GM19328 (cell line): ENCODE measurements around the gene APEH.
"Not testable (repeated sequence)": the region's sequence is repeated elsewhere in the genome, so short reads cannot be mapped to it uniquely, and the experiment has no call there.

Experiments used
- ATAC-seq: cut with Tn5 transposase; IDR thresholded peaks from one replicate; pipeline ENCODE4 v1.9.1; 2021; ENCODE audit warnings: mild to moderate bottlenecking, moderate library complexity; ENCODE audit not compliant: unreplicated experiment

APEH gene

DNA sequence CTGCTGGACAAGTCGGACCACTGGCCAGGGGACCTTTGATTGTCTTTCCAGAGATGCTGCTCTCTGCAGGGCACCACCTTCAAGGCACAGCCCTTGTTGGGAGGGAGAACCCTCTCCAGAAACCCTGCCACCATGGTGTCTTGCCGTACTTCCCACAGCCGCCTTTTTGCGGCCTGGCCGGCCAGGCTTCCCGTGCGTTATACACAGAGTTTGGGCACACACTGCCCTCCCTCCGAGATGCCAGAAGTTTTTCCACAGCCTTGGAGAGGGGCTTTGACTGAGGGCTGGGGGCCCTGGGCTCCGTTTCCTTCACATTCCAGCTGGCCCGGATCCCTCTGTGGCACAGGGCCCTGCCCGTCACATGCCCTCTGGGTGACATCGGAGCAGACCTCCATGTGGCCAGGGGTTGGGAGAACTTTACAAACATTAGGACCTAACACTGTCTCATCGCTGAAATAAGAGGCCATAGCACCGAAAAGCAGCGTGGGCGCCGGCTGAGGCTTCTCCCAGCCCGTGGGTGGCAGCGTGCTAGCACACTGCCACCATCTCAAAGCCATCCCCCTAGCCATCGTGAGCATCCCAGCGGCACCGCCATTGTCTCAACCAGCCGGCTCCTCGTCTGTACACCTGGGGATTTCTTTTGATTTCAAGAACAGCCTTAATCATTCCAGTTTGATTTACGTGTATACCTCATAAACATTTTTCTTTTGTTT lies 6.3 kb upstream of the APEH start:
- no peak for ATAC-seq

DNA sequence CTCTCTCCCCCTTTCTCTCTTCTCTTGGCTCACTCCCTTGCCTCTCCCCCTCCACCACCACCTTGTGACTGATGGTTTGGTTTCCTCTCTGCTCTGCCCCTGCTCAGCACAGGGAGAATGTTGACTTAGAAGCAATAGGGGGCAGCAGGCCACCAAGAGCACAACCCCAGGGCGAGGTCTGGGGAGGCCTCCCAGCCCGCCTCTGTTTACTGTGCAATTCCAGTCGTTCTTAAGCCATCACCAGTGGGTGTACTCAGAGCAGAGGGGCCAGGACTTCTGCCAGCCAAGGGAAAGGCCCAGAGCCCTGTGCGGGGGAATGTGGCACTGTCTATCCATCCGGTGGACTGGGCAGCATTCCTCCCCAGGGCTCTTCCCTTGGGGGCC lies 5.7 kb upstream of the APEH start:
- no peak for ATAC-seq

DNA sequence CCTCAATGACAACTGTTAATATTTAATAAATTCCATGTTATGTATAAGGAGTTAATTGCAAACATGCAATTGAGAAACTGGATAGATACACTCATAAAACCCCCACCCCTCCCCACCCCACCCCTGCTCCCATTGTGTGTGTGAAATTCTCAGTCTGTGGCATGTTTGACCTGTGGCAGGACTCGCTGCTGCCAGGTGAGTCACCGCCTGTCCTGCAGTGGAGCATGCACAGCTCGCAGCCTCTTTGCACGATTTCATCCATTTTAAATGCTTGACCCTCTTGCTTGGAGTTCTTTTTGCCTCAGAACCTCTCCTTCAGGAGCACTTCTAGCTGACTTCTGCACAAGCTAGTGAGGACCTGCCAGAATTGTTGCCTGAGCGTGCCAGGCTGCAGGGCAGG lies 5.3 kb upstream of the APEH start:
- no peak for ATAC-seq

DNA sequence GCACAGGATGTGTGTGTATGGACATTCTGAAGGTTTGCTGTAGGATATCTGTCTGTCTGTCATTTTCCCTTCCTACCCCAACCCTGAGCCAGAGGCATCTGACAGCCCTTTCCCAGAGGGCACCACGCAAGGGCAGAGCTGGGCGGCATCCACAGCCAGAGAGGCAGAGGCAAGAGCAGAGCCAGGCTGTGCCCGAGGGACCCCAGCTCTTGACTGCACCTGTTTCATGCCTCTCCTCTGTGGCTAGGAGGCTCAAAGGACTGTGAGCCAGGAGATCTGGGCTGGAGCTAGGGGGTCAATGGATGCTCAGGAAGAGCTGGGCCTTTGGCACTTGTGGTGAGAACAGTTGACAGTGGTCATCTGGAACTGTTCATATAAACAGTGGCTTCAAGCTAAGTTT lies 4.8 kb upstream of the APEH start:
- no peak for ATAC-seq

DNA sequence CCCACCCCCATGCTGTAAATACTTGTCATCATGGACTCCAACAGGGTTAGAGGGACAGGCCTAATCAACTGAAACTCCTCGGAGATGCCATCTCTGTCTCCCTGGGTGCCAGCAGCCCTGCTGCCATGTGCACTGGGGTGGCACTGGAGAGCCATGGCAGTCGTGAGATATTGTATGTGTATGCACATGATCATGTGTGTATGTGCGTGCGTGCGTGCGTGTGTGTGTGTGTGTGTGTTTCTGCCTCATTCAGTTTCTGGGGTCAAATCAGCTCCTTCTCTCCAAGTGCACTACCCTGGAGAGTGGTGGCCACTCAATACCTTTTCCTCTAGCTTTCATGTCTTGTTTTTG lies 3.2 kb upstream of the APEH start:
- no peak for ATAC-seq

DNA sequence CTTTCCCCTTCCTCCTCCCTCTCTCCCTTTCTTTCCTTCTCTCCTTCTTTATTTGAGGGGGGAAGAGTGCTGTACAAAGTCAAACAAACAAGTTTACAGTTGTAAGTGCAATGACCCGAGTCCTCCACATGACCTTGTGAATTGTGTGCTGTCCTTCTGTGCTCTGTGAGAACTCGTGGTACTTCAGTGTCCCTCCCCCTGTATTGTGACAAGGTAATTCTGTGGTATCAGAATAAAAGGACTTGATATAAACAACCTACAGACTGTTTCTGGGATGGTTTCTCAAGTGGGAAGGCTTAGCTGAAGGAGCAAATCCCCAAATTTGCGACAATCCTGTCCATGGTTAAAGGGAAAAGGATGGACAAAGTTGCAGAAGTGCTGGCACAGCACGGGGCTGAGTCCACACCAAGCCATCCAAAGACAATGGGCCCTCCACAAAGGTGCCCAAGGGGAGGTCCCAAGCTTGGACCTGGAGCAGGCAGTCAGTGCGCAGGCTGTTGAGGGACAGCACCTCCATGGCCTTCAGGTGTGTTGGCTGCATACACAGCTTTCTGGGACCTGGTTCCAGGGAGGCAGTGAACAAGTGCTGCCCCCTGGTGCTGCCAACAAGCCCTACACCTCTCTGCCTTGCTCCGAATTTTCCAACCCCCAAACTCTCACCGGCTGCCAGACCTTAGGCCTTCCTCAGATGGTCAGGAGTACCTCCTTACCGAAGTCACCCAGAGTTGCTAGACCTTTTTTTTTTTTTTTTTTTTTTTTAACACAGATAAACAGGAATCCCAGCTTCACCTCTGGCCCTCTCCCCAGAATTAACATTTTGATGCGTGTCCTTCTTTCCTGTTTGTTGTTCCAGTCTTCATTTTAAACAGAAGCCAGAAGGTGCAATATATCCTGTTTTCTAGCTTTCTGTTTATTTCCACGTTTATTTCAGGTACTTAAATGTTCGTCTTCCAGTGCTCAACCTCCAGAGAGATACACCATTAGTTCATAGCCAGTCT lies 2.6 kb upstream of the APEH start:
- no peak for ATAC-seq

DNA sequence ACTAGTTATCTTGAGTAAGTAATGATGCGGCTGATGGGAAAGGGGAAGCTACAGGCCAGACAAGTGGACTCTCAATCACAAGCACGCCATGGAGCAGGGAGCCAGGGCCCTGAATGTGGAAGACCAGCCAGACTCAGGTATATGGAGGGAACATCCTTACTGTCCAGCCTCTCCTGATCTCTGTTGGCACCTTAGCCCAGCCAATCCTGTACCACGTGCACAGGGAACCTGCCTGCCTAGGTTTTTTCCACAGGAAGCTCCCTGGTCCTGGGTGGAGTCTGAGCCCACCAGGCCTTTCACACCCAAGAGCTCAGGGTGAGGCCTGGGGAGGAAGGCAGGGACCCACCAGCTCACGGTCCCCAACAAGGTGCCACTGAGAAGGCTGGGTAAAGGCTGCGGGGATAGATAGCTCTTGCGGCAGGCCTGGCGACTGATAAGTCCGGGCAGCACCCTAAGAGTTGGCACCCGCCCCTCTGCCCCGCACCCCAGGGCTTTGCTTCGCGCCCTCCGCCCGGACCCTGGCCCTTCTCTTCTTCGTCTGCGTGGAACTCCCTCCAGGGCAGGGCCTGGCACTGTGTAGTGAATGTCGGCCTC lies 933 bp upstream of the APEH start:
- ATAC-seq = no peak

DNA sequence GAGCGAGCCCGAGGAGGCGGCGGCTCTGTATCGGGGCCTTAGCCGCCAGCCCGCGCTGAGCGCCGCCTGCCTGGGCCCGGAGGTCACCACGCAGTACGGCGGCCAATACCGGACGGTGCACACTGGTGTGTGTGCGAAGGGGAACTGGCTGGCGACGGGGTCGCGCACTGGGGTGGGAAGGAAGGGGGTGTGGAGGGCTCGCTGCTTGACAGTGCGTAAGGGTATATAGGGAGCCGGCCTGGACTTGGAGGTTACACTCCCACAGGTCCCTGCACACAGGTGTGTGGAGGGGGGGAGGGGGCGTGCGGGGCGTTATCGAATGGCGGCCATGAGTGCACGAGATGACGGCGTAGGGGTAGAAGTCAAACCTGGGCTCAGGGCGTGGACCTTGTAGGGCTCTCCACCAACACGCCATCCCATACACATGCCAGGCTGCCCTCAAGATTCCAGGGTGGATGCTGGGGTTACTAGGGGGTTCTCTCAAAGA lies 389 bp downstream of the APEH start:
- peak; percentile 25 for ATAC-seq

DNA sequence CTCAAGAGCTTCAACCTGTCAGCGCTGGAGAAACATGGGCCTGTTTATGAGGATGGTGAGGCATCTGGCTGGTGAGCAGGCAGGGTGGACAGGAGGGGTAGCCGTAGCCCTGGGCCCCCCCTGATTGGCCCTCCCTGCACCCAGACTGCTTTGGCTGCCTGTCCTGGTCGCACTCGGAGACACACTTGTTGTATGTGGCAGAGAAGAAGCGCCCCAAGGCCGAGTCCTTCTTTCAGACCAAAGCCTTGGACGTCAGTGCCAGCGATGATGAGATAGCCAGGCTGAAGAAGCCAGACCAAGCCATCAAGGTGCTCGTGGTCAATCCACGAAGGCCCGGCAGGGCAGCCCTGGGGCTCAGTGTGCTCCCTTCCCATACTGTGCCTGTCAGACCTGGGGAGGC lies 1.8 kb downstream of the APEH start:
- no peak for ATAC-seq

DNA sequence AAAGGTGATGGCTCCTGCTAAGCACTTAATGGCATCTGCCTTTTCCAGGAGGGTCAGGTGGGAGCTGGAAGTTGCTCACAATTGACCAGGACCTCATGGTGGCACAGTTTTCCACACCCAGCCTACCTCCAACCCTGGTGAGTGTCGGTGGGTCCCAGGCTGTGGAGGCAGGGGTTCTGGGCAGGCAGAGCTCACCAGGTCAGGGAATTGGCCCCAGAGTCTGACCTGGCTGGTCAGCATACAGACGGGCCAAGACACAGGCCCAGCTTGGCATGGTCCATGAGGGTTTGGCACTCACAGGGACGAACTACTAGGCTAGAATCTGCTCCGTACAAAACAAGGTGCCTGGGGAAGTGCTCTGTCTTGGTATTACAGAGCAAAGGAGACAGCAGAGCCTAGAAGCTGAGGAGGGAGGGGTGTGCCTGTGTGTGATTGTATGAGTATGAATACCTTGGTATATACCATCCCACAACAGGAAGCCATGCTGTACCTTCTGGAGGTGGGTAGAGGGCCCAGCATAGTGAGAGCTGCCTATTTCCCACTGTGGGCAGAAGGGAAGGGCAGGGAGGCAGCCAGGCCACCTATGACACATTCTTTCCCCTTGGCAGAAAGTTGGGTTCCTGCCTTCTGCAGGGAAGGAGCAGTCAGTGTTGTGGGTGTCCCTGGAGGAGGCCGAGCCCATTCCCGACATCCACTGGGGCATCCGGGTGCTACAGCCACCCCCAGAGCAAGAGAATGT lies 6.5 kb downstream of the APEH start:
- no peak for ATAC-seq

DNA sequence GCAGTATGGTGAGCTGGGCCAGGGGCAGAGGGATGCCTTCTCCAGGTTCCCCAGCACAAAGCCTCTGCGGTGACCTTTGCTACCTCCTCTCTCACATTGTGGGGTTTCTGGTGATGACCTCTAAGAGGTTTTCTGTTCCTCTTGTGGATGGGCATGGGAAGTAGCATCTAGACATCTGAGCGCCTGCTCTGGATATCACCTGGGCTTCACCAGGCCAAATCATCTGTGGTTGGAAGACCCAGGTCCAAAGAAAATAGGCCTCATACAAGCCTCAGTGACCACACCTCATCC lies 7.0 kb downstream of the APEH start:
- ATAC-seq = no peak

DNA sequence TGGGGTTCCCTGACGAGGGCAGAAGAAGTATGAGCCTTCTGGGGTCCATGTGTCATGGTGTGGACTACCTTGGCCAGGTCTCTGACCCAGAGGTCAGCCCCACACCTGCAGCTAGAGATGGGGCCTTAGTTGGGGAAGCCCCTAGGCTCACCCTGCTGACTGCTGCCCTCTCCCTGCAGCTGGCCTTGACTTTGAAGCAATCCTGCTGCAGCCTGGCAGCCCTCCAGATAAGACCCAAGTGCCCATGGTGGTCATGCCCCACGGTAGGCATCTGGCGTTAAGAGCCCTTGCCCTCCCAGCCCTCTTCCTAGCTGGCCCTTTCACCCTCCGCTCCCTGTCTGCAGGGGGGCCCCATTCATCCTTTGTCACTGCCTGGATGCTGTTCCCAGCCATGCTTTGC lies 7.4 kb downstream of the APEH start:
- no peak for ATAC-seq

DNA sequence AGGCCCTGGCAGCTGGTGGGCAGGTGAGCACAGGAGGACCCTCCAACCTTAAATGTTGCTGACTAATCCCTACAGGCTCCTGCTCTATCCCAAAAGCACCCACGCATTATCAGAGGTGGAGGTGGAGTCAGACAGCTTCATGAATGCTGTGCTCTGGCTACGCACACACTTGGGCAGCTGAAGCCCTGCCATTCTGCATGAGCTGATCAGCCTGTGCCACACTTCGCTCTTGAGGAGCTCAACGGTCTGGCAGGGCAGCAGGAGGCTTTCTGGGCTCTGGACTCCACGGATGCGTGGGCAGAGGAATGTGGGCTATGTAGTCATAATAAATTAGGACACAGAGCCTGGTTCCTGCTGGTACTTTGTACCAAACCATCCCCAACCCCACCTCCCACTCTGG lies 9.0 kb downstream of the APEH start:
- no peak for ATAC-seq

DNA sequence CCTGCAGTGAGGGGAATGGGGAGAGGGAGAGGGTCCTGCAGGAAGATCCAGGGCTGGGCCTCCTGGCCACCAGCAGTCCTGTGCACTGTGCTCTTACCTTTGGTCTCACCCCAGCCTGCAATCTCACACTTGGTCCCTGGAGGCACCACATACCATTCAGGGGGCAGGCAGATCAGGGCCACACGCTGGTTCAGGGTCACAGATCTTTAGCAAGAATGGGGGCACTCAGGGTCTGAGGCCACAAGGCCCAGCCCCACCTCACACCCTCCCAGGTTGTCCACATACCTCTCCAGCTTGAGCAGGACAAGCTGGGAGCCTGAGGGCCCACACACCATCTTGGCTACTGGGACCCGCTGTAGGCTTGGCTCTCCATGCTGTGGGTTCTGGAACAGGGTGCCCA lies 10.3 kb downstream of the APEH start:
- ATAC-seq = not testable (repeated sequence)

DNA sequence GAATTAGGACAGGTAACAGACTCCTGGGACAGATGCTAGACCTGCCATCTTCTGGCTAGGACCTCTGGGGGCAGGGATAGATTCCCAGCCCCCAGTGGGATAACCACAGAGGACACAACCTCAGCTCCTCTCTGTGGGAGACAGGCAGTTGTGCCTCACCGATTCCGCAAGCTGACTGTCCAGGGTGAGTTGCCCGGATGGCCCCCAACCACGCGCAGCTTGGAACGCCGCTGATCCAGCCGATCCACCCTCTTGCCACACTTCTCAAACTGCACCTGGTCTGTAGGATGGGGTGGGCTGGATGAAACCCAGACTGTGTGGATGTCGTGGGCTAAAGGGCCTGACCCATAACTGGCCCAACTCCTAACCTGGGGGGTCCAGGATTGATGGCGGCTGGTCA lies 11.0 kb downstream of the APEH start:
- not testable (repeated sequence) for ATAC-seq

DNA sequence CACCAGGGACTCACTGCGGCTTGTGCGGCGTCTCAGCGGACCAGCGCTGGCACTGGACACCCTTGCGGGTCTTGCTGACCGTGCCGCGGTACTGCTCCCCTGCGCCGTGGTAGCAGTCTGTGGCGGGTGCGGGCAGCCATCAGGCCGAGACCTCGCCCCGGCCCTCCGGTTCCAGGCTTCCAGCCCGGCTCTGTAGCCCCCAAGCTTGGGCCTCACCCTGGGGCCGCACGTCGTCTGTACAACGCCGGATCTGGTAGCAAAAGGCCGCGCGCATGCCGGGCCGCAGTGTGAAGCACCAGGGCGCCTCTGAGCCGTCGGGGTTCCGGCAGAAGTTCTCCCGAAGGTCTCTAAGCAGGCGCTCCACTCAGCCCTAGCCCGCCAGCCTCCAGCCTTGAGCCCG lies 11.7 kb downstream of the APEH start:
- ATAC-seq = not testable (repeated sequence)

DNA sequence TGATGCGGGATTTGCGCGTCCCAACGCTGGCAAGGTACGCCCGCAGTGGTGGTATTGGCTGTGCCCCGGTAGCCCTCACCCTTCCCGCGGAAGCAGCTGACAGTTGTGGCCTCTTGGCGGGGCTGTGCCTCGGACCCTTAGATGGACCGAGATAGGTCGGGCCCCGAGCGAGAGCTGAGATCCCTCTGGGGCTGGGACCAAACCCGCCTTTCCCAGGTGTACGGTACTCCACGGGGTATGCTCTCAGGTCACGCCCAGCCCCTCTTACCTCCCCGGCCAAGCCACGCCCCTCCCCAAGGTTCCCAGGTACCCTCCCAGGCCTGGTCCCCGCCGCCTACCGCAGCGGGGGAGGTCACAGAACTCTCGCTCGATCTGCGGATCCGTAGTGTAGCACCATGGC lies 12.2 kb downstream of the APEH start:
- not testable (repeated sequence) for ATAC-seq

DNA sequence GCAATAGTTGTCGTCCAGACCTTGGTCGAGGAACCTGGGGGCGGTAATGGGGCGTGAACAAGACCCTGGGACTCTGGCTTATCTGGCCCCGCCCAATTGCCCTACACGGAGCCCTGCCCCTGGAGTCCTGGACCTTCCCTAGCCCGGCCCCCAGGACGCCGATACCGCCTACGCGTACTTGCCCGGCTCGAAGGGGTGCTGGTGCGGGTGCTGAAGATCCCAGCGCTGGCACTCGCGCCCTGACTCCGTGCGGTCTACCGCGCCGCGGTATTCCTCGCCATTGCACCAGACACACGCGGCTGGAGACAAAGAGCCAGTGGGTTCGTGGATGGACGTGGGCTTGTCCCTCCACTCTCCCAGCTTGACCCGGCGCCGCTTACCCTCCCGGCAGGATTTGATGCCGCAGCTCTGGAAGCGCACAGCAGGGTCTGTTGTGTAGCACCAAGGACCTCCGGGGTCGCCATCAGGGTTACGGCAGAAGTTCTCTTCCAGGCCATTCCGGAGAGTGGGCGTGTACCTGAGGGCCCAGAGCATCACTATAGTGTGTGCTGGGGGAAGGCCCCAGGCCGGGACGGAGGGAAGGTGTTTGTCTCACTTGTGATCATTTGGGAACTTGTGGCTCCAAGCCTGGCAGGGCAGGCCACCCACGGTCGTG lies 12.7 kb downstream of the APEH start:
- not testable (repeated sequence) for ATAC-seq

DNA sequence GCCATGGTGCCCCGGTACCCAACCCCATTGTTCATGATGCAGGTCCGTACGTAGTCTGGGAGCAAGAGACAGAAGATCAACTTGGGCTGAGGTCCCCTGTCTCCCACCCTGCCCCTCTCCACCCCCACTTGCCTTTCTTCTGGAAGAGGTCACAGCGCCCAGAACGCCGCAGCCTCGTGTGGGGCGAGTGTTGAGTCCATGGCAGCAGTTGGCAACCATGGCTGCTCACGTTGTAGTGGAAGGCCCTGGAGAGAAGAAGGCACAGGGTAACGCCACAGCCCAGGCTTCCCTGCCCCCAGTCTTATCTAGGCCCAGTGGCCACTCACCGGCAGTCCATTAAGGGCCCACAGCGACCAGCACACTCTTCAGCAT lies 13.3 kb downstream of the APEH start:
- ATAC-seq = not testable (repeated sequence)

DNA sequence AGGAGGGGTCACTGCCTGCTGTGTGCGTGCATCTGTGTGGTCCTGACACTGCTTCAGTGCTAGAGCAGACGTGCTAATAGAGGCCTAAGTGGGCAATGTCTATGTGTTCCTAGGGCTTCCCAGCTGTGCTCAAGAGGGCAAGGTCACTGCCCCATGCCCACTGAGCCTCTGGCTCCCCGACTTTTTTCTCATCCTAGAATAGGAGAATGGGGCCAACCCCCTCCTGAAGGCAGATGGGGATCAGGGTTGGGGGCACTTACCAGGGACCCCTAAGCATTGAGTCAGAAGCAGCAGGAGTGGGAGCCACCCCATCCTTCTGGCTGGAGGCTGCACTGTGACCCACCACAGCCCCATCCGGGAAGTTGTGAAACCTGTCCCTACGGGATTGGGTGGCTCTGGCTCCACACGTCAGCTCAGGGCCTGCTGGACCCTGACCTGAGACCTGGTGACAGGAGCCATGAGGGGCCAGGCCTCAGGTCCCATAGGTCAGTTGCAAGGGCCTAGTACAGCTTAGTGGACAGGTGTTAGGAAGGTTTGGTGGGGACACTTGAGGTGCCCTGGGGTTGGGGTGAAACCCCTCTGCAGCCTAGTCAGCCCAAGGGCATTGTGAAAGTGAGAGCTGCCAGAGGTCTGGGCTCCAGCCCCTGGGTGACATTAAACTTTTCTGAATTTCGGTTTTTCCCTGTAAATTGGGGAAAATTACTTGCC lies 14.3 kb downstream of the APEH start:
- not testable (repeated sequence) for ATAC-seq
